ENCODE measurements around the gene PDE4B.

PDE4B gene

DNA sequence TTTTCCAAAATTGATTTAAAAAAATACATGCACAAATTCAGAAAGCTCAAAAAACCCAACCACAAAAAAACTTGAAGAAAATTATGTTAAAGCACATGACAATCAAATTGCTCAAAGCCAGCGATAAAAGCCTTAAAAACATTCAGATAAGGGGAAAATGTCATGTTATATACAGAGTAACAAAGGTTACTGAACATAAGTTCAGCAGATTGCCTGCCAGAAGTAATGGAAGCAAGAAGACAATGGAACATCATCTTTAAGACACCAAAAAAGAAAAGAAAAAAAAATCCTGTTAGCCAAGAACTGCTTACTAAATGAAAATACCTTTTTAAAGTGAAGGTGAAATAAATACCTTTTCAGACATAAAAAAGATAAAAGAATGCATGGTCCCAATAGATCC, 594.0 kb downstream of the PDE4B start:
- DNase-seq (ENCODE audit: low spot score) = no peak
- TF ChIP-seq, protein P1, sequence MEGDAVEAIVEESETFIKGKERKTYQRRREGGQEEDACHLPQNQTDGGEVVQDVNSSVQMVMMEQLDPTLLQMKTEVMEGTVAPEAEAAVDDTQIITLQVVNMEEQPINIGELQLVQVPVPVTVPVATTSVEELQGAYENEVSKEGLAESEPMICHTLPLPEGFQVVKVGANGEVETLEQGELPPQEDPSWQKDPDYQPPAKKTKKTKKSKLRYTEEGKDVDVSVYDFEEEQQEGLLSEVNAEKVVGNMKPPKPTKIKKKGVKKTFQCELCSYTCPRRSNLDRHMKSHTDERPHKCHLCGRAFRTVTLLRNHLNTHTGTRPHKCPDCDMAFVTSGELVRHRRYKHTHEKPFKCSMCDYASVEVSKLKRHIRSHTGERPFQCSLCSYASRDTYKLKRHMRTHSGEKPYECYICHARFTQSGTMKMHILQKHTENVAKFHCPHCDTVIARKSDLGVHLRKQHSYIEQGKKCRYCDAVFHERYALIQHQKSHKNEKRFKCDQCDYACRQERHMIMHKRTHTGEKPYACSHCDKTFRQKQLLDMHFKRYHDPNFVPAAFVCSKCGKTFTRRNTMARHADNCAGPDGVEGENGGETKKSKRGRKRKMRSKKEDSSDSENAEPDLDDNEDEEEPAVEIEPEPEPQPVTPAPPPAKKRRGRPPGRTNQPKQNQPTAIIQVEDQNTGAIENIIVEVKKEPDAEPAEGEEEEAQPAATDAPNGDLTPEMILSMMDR (IDR thresholded peaks at IDR 0.05) = no peak
- no peak overlapping the region for H3K4me3 ChIP-seq
- H3K27ac ChIP-seq = no peak overlapping the region

DNA sequence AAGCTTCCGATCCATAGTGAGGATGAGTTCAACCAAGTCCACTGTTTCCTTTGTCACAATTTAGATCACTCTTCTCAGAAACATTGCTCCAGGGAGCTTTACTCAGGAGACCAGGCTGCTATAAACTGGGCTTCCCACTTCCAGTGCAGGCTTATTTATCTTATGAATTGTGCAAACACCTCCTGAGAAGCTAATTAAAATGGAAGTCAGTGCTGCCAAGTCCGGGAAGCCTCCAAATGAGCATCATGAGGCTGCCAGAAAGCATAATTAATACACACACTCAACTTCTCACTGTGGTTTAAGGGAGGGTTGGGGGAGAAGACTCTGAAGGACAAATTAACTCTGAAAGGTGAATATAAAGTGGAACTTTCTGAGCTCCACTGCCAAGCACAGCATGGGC, 596.2 kb downstream of the PDE4B start:
- DNase-seq (ENCODE audit: low spot score) = no peak

GRCh38 chr1:66393586-66394287, 601.0 kb downstream of the PDE4B start:
- TF ChIP-seq, protein P1 (IDR thresholded peaks at IDR 0.05) = no peak
- Histone ChIP-seq H3K4me3 (no peak overlapping the region), H3K27ac (no peak overlapping the region)
- no peak for DNase-seq (ENCODE audit: low spot score)

More for the DNA sequence above, 596.2 kb downstream of the PDE4B start:
- Histone ChIP-seq H3K4me3 (no peak overlapping the region), H3K27ac (no peak overlapping the region)
- TF ChIP-seq, protein P1 (IDR thresholded peaks at IDR 0.05) = no peak

- Histone ChIP-seq H3K27ac (no peak overlapping the region), H3K4me3 (no peak overlapping the region)
- TF ChIP-seq, protein P1 (IDR thresholded peaks at IDR 0.05) = no peak
- DNase-seq (ENCODE audit: low spot score) = no peak
Observed at GRCh38 chr1:66394603-66395002, 601.9 kb downstream of the PDE4B start.

GRCh38 chr1:66395202-66396061, 602.7 kb downstream of the PDE4B start:
- Histone ChIP-seq H3K4me3 (no peak overlapping the region), H3K27ac (no peak overlapping the region)
- DNase-seq (ENCODE audit: low spot score) = no peak
- TF ChIP-seq, protein P1 (IDR thresholded peaks at IDR 0.05) = no peak

DNA sequence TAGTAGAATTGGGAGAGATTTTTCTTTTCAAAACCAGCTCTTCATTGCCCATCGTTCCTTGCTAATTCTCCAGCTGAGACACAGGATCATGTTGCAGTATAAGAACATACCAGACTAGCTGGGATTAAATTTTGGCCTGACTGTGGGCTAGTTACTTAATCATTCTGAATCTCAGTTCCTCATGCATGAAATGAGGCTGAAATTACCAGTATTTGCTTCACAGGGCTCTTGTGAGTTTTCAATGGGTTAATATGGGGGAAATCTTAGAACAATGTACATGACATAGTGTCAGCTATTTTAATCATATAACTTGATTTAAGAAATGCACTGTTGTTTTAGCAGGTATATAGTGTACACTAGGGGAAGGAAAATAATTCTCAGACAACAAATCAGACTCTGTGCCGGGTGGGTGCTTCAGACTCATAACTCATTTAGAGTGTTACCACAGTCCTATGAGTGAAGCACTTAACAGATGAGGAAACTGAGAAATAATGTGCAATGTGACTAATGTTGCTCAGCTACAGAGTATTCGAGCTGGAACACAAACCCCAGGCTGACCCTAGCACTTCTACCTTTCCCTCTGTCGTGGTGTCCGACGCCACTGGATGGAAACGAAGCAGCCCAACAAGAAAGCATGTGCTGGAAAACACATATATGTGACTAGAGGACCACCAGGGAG, 603.7 kb downstream of the PDE4B start:
- TF ChIP-seq, protein P1 (IDR thresholded peaks at IDR 0.05) = no peak
- no peak overlapping the region for H3K4me3 ChIP-seq
- DNase-seq (ENCODE audit: low spot score) = no peak
- H3K27ac ChIP-seq = no peak overlapping the region

All from coronary artery (tissue), 2 donors.